Tibial nerve (tissue), 3 donors: ENCODE data around the gene PPP6R1.

Source experiments
- POLR2A ChIP-seq, 2 donors: fragments of 450-650 bp; IDR thresholded peaks; one replicate each; pipeline ENCODE4 v1.6.1; 2017; ENCODE audit warnings: antibody characterized with exemption in 2 of 2, mild to moderate bottlenecking in 2 of 2, moderate library complexity in 2 of 2
- TF ChIP-seq, protein P1 (sequence below), 5 experiments: fragments of 200-600 bp in 3 of 5; fragments of 450-650 bp in 2 of 5; sonication (generic) in 3 of 5; IDR thresholded peaks; one replicate each; pipeline ENCODE4 v1.5.1; 2016 to 2019; ENCODE audit warnings: antibody characterized with exemption in 5 of 5, mild to moderate bottlenecking in 3 of 5, moderate library complexity in 2 of 5

DNA sequence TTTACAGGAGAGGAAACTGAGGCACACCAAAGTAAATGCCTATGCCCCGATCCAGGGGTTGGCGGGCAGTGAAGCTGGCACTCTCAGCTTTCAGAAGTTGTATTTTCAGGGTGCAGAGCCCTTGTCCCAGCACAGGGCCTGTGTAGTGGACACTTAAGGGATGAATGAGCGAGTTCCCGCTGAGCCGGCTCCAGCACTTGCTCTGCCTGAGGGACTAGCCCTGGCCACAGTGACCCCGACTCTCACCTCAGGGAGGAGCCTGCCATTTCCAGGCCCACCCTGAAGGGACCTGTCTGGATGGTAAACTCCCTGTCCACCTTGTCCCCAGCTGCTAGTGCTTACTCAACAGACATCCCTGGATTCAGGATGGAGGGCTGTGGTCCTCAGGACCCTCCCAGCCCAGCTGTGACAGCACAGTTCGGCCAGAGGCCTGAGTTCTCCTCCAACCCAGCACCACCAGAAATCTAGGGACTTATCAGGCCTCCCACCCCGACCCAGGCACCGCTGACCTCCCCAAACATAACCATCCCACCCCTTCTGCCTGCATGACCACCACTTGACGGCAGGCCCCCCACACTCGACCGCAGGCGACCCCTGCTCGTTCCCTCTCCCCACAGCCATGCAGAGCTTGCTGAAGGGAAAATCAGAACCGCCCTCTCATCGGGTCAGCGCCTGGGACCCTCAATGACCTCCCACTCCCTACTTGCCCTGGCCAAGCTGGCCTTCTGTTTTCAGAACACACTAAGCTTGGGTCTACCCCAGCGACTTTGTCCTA, 8.4 kb downstream of the PPP6R1 start:
- TF ChIP-seq, protein P1, sequence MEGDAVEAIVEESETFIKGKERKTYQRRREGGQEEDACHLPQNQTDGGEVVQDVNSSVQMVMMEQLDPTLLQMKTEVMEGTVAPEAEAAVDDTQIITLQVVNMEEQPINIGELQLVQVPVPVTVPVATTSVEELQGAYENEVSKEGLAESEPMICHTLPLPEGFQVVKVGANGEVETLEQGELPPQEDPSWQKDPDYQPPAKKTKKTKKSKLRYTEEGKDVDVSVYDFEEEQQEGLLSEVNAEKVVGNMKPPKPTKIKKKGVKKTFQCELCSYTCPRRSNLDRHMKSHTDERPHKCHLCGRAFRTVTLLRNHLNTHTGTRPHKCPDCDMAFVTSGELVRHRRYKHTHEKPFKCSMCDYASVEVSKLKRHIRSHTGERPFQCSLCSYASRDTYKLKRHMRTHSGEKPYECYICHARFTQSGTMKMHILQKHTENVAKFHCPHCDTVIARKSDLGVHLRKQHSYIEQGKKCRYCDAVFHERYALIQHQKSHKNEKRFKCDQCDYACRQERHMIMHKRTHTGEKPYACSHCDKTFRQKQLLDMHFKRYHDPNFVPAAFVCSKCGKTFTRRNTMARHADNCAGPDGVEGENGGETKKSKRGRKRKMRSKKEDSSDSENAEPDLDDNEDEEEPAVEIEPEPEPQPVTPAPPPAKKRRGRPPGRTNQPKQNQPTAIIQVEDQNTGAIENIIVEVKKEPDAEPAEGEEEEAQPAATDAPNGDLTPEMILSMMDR (IDR thresholded peaks at IDR 0.05): no peak
- no peak for TF ChIP-seq POLR2A (IDR thresholded peaks at IDR 0.05)
